ENCODE measurements around the gene NKG7.

NKG7 gene

GRCh38 chr19:51339687-51340656, 32.5 kb downstream of the NKG7 start:
- peaks cover 3% of the 10 kb centered on the region for H3K27me3 Mint-ChIP-seq

GRCh38 chr19:51339313-51339686, 33.2 kb downstream of the NKG7 start:
- Mint-ChIP-seq H3K36me3 (no peaks in the 10 kb centered on the region), H3K4me3 (peak overlapping the region; percentile 95), H3K4me1 (ENCODE audit: low read depth) (peaks cover 20% of the 10 kb centered on the region), H3K27me3 (peaks cover 5% of the 10 kb centered on the region), H3K27ac (peak overlapping the region; percentile 83), H3K9me3 (ENCODE audit: low read depth) (no peaks in the 10 kb centered on the region)

More at GRCh38 chr19:51339687-51340656, 32.5 kb downstream of the NKG7 start:
- Mint-ChIP-seq H3K9me3 (ENCODE audit: low read depth) (no peaks in the 10 kb centered on the region), H3K36me3 (peaks cover 2% of the 10 kb centered on the region), H3K27ac (peak overlapping the region; percentile 83), H3K4me1 (ENCODE audit: low read depth) (peaks cover 20% of the 10 kb centered on the region), H3K4me3 (peak overlapping the region; percentile 95)

- Mint-ChIP-seq H3K4me1 (ENCODE audit: low read depth) (peaks cover 20% of the 10 kb centered on the region), H3K4me3 (peak overlapping the region; percentile 95), H3K9me3 (ENCODE audit: low read depth) (no peaks in the 10 kb centered on the region), H3K27ac (peak overlapping the region; percentile 83), H3K27me3 (peaks cover 5% of the 10 kb centered on the region), H3K36me3 (no peaks in the 10 kb centered on the region)
These were observed 33.7 kb downstream of the NKG7 start for GRCh38 chr19:51338563-51339312.

- Mint-ChIP-seq H3K36me3 (no peaks in the 10 kb centered on the region), H3K27ac (no peak overlapping the region), H3K9me3 (ENCODE audit: low read depth) (no peaks in the 10 kb centered on the region), H3K4me3 (peak overlapping the region; percentile 95), H3K4me1 (ENCODE audit: low read depth) (peaks cover 20% of the 10 kb centered on the region), H3K27me3 (peaks cover 5% of the 10 kb centered on the region)
These were observed 34.4 kb downstream of the NKG7 start for GRCh38 chr19:51337861-51338562.

GRCh38 chr19:51337141-51337860, 35.2 kb downstream of the NKG7 start:
- Mint-ChIP-seq H3K9me3 (ENCODE audit: low read depth) (no peaks in the 10 kb centered on the region), H3K27ac (no peak overlapping the region), H3K27me3 (peaks cover 5% of the 10 kb centered on the region), H3K4me3 (no peak overlapping the region), H3K36me3 (no peaks in the 10 kb centered on the region), H3K4me1 (ENCODE audit: low read depth) (peaks cover 17% of the 10 kb centered on the region)

GRCh38 chr19:51333836-51334460, 38.5 kb downstream of the NKG7 start:
- H3K27ac Mint-ChIP-seq, result no peak overlapping the region
- H3K9me3 Mint-ChIP-seq (ENCODE audit: low read depth), result no peaks in the 10 kb centered on the region
- H3K36me3 Mint-ChIP-seq, result peaks cover 9% of the 10 kb centered on the region
- H3K27me3 Mint-ChIP-seq, result peaks cover 24% of the 10 kb centered on the region
- H3K4me3 Mint-ChIP-seq, result no peak overlapping the region
- H3K4me1 Mint-ChIP-seq (ENCODE audit: low read depth), result peaks cover 6% of the 10 kb centered on the region

- no peak overlapping the region for H3K4me3 Mint-ChIP-seq
- peaks cover 5% of the 10 kb centered on the region for H3K4me1 Mint-ChIP-seq (ENCODE audit: low read depth)
- peaks cover 9% of the 10 kb centered on the region for H3K36me3 Mint-ChIP-seq
- no peaks in the 10 kb centered on the region for H3K9me3 Mint-ChIP-seq (ENCODE audit: low read depth)
- no peak overlapping the region for H3K27ac Mint-ChIP-seq
- peaks cover 30% of the 10 kb centered on the region for H3K27me3 Mint-ChIP-seq
These were observed 40.7 kb downstream of the NKG7 start for GRCh38 chr19:51331716-51332115.

- Mint-ChIP-seq H3K27me3 (peaks cover 30% of the 10 kb centered on the region), H3K36me3 (peaks cover 9% of the 10 kb centered on the region), H3K4me3 (no peak overlapping the region), H3K4me1 (ENCODE audit: low read depth) (peaks cover 5% of the 10 kb centered on the region), H3K9me3 (ENCODE audit: low read depth) (no peaks in the 10 kb centered on the region), H3K27ac (no peak overlapping the region)
These were observed 41.3 kb downstream of the NKG7 start for GRCh38 chr19:51331193-51331592.

GRCh38 chr19:51330366-51330765, 42.1 kb downstream of the NKG7 start:
- peaks cover 5% of the 10 kb centered on the region for H3K4me1 Mint-ChIP-seq (ENCODE audit: low read depth)

GRCh38 chr19:51329411-51329810, 43.0 kb downstream of the NKG7 start:
- H3K27ac Mint-ChIP-seq, result no peak overlapping the region

More at GRCh38 chr19:51330366-51330765, 42.1 kb downstream of the NKG7 start:
- no peak overlapping the region for H3K4me3 Mint-ChIP-seq
- peaks cover 34% of the 10 kb centered on the region for H3K27me3 Mint-ChIP-seq
- H3K36me3 Mint-ChIP-seq, result peaks cover 9% of the 10 kb centered on the region
- H3K9me3 Mint-ChIP-seq (ENCODE audit: low read depth), result no peaks in the 10 kb centered on the region
- no peak overlapping the region for H3K27ac Mint-ChIP-seq

GRCh38 chr19:51327066-51328001, 45.1 kb downstream of the NKG7 start:
- Mint-ChIP-seq H3K9me3 (ENCODE audit: low read depth) (no peaks in the 10 kb centered on the region), H3K36me3 (peaks cover 9% of the 10 kb centered on the region), H3K4me3 (peak overlapping the region; percentile 65), H3K4me1 (ENCODE audit: low read depth) (peaks cover 5% of the 10 kb centered on the region), H3K27ac (no peak overlapping the region), H3K27me3 (peaks cover 43% of the 10 kb centered on the region)

More at GRCh38 chr19:51329411-51329810, 43.0 kb downstream of the NKG7 start:
- no peak overlapping the region for H3K4me3 Mint-ChIP-seq
- H3K27me3 Mint-ChIP-seq, result peaks cover 34% of the 10 kb centered on the region
- peaks cover 5% of the 10 kb centered on the region for H3K4me1 Mint-ChIP-seq (ENCODE audit: low read depth)
- H3K9me3 Mint-ChIP-seq (ENCODE audit: low read depth), result no peaks in the 10 kb centered on the region
- peaks cover 9% of the 10 kb centered on the region for H3K36me3 Mint-ChIP-seq

- peaks cover 3% of the 10 kb centered on the region for H3K36me3 Mint-ChIP-seq
- peaks cover 5% of the 10 kb centered on the region for H3K4me1 Mint-ChIP-seq (ENCODE audit: low read depth)
- H3K4me3 Mint-ChIP-seq, result no peak overlapping the region
- H3K27ac Mint-ChIP-seq, result no peak overlapping the region
- H3K27me3 Mint-ChIP-seq, result peaks cover 37% of the 10 kb centered on the region
- H3K9me3 Mint-ChIP-seq (ENCODE audit: low read depth), result no peaks in the 10 kb centered on the region
These were observed 46.0 kb downstream of the NKG7 start for GRCh38 chr19:51326216-51327065.

Data from activated naive CD8-positive, alpha-beta T cell (primary cell).